IMR-90 (cell line): Measurements from ENCODE around the gene FBXO34. TPM values are rescaled to one million over a fixed set of nuclear protein-coding genes. Genes with fewer than 3 reads are reported as not detected.
A peak's percentile ranks its signal among the peaks of the same experiment; 100 is the strongest.

Source experiments
- ATAC-seq: fragments of 200-7000 bp; cut with Tn5 transposase; 2 replicates; pipeline ENCODE4 v1.9.1; 2020; ENCODE audit warnings: low read depth, mild to moderate bottlenecking, moderate library complexity
- BruUV-seq: library from RNA; stranded (reverse); fragments of 400-500 nt; replicated peaks from 2 replicates; lab custom pipeline; 2021; lab: Mats Ljungman, UMichigan
- CTCF ChIA-PET: fragments of 300-600 bp; formaldehyde crosslinking; extraction: SDS; loops from one replicate; lab custom pipeline; 2021; ENCODE audit warnings: antibody characterized with exemption; lab: Yijun Ruan, JAX
- POLR2A ChIA-PET: fragments of 300-600 bp; sonication (Branson Sonifier 250); formaldehyde crosslinking; loops from one replicate; lab custom pipeline; 2022; ENCODE audit warnings: antibody characterized with exemption; ENCODE audit not compliant: unreplicated experiment; lab: Charles Lee
- DNase-seq: peaks from one replicate; pipeline ENCODE4 v3.0.0; 2013
- H2AFZ ChIP-seq: replicated peaks from 2 replicates; pipeline ENCODE3; 2013; ENCODE audit warnings: low read length, mild to moderate bottlenecking; ENCODE audit not compliant: poor library complexity
- H2AK5ac ChIP-seq: 2 replicates; pipeline ENCODE4 v1.6.1; 2013; ENCODE audit warnings: low read depth, low read length, inconsistent platforms
- H2AK9ac ChIP-seq: replicated peaks from 2 replicates; pipeline ENCODE3; 2013; ENCODE audit warnings: mild to moderate bottlenecking, low read depth, low read length, moderate library complexity; ENCODE audit not compliant: poor library complexity
- H2BK120ac ChIP-seq: 2 replicates; pipeline ENCODE4 v1.6.1; 2013; ENCODE audit warnings: low read depth, low read length, inconsistent platforms
- H2BK15ac ChIP-seq: 3 replicates; pipeline ENCODE4 v1.6.1; 2013; ENCODE audit warnings: low read depth, low read length, inconsistent platforms
- H2BK20ac ChIP-seq: 2 replicates; pipeline ENCODE4 v1.6.1; 2013; ENCODE audit warnings: low read depth, mild to moderate bottlenecking, inconsistent platforms, low read length, moderate library complexity
- H2BK5ac ChIP-seq: 2 replicates; pipeline ENCODE4 v1.6.1; 2013; ENCODE audit warnings: mild to moderate bottlenecking, low read depth, low read length, inconsistent platforms; ENCODE audit not compliant: poor library complexity, severe bottlenecking
- H3K14ac ChIP-seq: replicated peaks from 2 replicates; pipeline ENCODE4 v1.6.1; 2013; ENCODE audit warnings: low read depth, low read length, inconsistent platforms
- H3K18ac ChIP-seq: 2 replicates; pipeline ENCODE4 v1.6.1; 2013; ENCODE audit warnings: low read depth, low read length, control low read depth
- H3K23ac ChIP-seq: 2 replicates; pipeline ENCODE4 v1.6.1; 2013; ENCODE audit warnings: low read depth, low read length, inconsistent platforms
- H3K27ac ChIP-seq: 2 replicates; pipeline ENCODE4 v1.5.1; 2013; ENCODE audit warnings: mild to moderate bottlenecking, control low read depth, low read length; ENCODE audit not compliant: insufficient read depth
- H3K27me3 ChIP-seq: 2 replicates; pipeline ENCODE4 v1.6.1; 2013; ENCODE audit warnings: low read length; ENCODE audit not compliant: control insufficient read depth, insufficient read depth
- H3K36me3 ChIP-seq: 2 replicates; pipeline ENCODE4 v1.6.1; 2013; ENCODE audit warnings: low read length, mixed read lengths; ENCODE audit not compliant: control insufficient read depth, insufficient read depth
- H3K4ac ChIP-seq: 2 replicates; pipeline ENCODE4 v1.6.1; 2013; ENCODE audit warnings: low read depth, low read length, inconsistent platforms
- H3K4me1 ChIP-seq: 2 replicates; pipeline ENCODE4 v1.6.1; 2013; ENCODE audit warnings: low read length, mixed read lengths; ENCODE audit not compliant: control insufficient read depth, insufficient read depth
- H3K4me2 ChIP-seq: 2 replicates; pipeline ENCODE4 v1.6.1; 2013; ENCODE audit warnings: low read depth, mild to moderate bottlenecking, control low read depth, low read length, moderate library complexity
- H3K4me3 ChIP-seq: 2 replicates; pipeline ENCODE4 v1.5.1; 2013; ENCODE audit warnings: low read depth, mild to moderate bottlenecking, control low read depth, low read length, moderate library complexity; ENCODE audit not compliant: insufficient read depth
- H3K56ac ChIP-seq: 2 replicates; pipeline ENCODE4 v1.6.1; 2013; ENCODE audit warnings: low read length, inconsistent platforms; ENCODE audit not compliant: insufficient read depth; ENCODE audit errors: extremely low read depth
- H3K79me1 ChIP-seq, 2 experiments: 2 replicates each; pipeline ENCODE4 v1.6.1; 2013; ENCODE audit warnings: low read length in 2 of 2, inconsistent platforms in 1 of 2, low read depth in 1 of 2
- H3K9ac ChIP-seq: 2 replicates; pipeline ENCODE4 v1.6.1; 2013; ENCODE audit warnings: low read depth, low read length, control low read depth
- H3K9me1 ChIP-seq: 2 replicates; pipeline ENCODE4 v1.6.1; 2013; ENCODE audit warnings: low read length, inconsistent platforms; ENCODE audit not compliant: insufficient read depth
- H3K9me3 ChIP-seq: 2 replicates; pipeline ENCODE4 v1.6.1; 2013; ENCODE audit warnings: low read length; ENCODE audit not compliant: control insufficient read depth, insufficient read depth
- H4K20me1 ChIP-seq: 2 replicates; pipeline ENCODE4 v1.6.1; 2013; ENCODE audit warnings: low read length, inconsistent platforms; ENCODE audit not compliant: insufficient read depth
- H4K5ac ChIP-seq: 2 replicates; pipeline ENCODE4 v1.6.1; 2013; ENCODE audit warnings: mild to moderate bottlenecking, low read depth, low read length, control low read depth
- H4K8ac ChIP-seq, 2 experiments: 2 replicates each; pipeline ENCODE4 v1.6.1; 2013; ENCODE audit warnings: low read depth in 2 of 2, low read length in 2 of 2, control low read depth in 1 of 2, inconsistent platforms in 1 of 2
- H4K91ac ChIP-seq: 2 replicates; pipeline ENCODE4 v1.6.1; 2013; ENCODE audit warnings: low read depth, low read length, inconsistent platforms; ENCODE audit not compliant: insufficient read depth
- BHLHE40 ChIP-seq: fragments of 150-350 bp; IDR thresholded peaks from 2 replicates; pipeline ENCODE4 v1.6.1; 2016; ENCODE audit warnings: mild to moderate bottlenecking, low read depth, low read length
- CEBPB ChIP-seq: IDR thresholded peaks from 2 replicates; pipeline ENCODE4 v1.6.1; 2012; ENCODE audit warnings: low read depth, low read length, improper control_type of control experiment
- CHD1 ChIP-seq: IDR thresholded peaks from 2 replicates; pipeline ENCODE4 v1.6.1; 2012; ENCODE audit warnings: low read depth, low read length, improper control_type of control experiment
- FOS ChIP-seq: fragments of 150-350 bp; IDR thresholded peaks from 2 replicates; pipeline ENCODE4 v1.6.1; 2016; ENCODE audit warnings: low read depth, low read length
- MAFK ChIP-seq: IDR thresholded peaks from 2 replicates; pipeline ENCODE4 v1.6.1; 2012; ENCODE audit warnings: low read depth, low read length, improper control_type of control experiment
- MAZ ChIP-seq: IDR thresholded peaks from 2 replicates; pipeline ENCODE4 v1.6.1; 2012; ENCODE audit warnings: low read depth, mild to moderate bottlenecking, low read length, improper control_type of control experiment, moderate library complexity, borderline replicate concordance
- MXI1 ChIP-seq: IDR thresholded peaks from 2 replicates; pipeline ENCODE4 v1.6.1; 2012; ENCODE audit warnings: low read depth, mild to moderate bottlenecking, low read length, moderate library complexity, borderline replicate concordance
- NFE2L2 ChIP-seq: fragments of 150-350 bp; IDR thresholded peaks from 2 replicates; pipeline ENCODE4 v1.6.1; 2016; ENCODE audit warnings: low read depth, mild to moderate bottlenecking, low read length
- POLR2A ChIP-seq: IDR thresholded peaks from 2 replicates; pipeline ENCODE4 v1.6.1; 2012; ENCODE audit warnings: mild to moderate bottlenecking, low read depth, low read length
- RAD21 ChIP-seq: IDR thresholded peaks from 2 replicates; pipeline ENCODE4 v1.6.1; 2012; ENCODE audit warnings: low read length, improper control_type of control experiment
- RCOR1 ChIP-seq: IDR thresholded peaks from 2 replicates; pipeline ENCODE4 v1.6.1; 2012; ENCODE audit warnings: mild to moderate bottlenecking, low read length, improper control_type of control experiment; ENCODE audit not compliant: insufficient replicate concordance
- RFX5 ChIP-seq: IDR thresholded peaks from 2 replicates; pipeline ENCODE4 v1.8.0; 2012; ENCODE audit warnings: low read depth, mild to moderate bottlenecking, low read length, moderate library complexity
- SMC3 ChIP-seq: fragments of 150-350 bp; IDR thresholded peaks from 2 replicates; pipeline ENCODE4 v1.6.1; 2016; ENCODE audit warnings: low read depth, mild to moderate bottlenecking, antibody characterized with exemption, low read length, moderate library complexity
- WGBS, 2 experiments: methylation state at CpG; one replicate each; pipeline versions ENCODE4 v1.1.5 to v1.1.7; 2013; ENCODE audit warnings: missing lambda C conversion rate in 2 of 2; ENCODE audit not compliant: insufficient read length in 1 of 2; ENCODE audit errors: extremely low coverage in 2 of 2; 5-methylcytosine and 5-hydroxymethylcytosine counted together
- dilution Hi-C: fragments of 300-500 bp; cut with HindIII; formaldehyde crosslinking; loops from one replicate; pipeline ENCODE4 v1.14.3; 2018; ENCODE audit warnings: low sequenced_read_pairs; ENCODE audit not compliant: unreplicated experiment
- in situ Hi-C: fragments of 300-500 bp; cut with MboI; formaldehyde crosslinking; loops from 3 replicates; pipeline ENCODE4 v1.14.3; 2019; ENCODE audit warnings: low sequenced_read_pairs, inconsistent platforms, mixed read lengths
- intact Hi-C: fragments of 100-400 bp; cut with micrococcal nuclease; formaldehyde crosslinking; loops from 2 replicates; pipeline ENCODE4 v1.10.0; 2022
- polyA plus RNA-seq, 3 experiments: library from polyadenylated mRNA; depleted of rRNA; stranded (reverse); fragments of >200 nt; gene quantifications; 2 replicates each; pipeline ENCODE4 v1.2.3, GENCODE V29; 2012; ENCODE audit warnings: low replicate concordance in 1 of 3
- total RNA-seq: library from RNA; depleted of rRNA; stranded (reverse); fragments of >200 nt; gene quantifications from 2 replicates; pipeline ENCODE4 v1.2.3, GENCODE V29; 2012
- TF ChIP-seq, protein P1 (sequence below): conservative IDR thresholded peaks from 2 replicates; pipeline ENCODE4 v1.5.1; 2012; ENCODE audit warnings: mild to moderate bottlenecking, low read depth, low read length, improper control_type of control experiment
- TF ChIP-seq, protein P2 (sequence below): fragments of 150-350 bp; IDR thresholded peaks from 2 replicates; pipeline ENCODE4 v1.6.1; 2016; ENCODE audit warnings: low read depth, mild to moderate bottlenecking, low read length, moderate library complexity, borderline replicate concordance
- TF ChIP-seq, protein P3 (sequence below): fragments of 150-350 bp; IDR thresholded peaks from 2 replicates; pipeline ENCODE4 v1.6.1; 2017; ENCODE audit warnings: mild to moderate bottlenecking, antibody characterized with exemption, low read length, low read depth

FBXO34 gene
- total and polyA plus RNA-seq, 2 of the 4 experiments (the other 2 are of a cell fraction), result 15.4 to 35.1 TPM

DNA sequence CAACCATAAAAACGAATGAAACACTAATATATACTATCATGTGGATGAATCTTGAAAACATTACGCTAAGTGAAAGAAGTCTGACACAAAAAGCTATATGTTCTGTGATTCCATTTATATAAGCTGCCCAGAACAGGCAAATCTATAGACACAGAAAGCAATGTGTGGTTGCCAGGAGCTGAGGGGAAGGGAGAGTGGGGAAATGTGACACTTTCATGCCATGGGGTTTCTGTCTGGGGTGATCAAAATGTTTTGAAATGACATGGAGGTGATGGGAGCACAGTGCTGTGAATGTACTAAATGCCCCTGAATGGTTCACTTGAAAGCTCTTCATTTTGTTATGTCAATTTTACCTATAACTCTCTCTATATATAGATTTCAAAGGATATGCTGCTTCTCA is 110.3 kb downstream of the FBXO34 start:
- Histone ChIP-seq H4K20me1 (no peaks in the 10 kb centered on the region), H4K91ac (no peak overlapping the region), H3K27ac (no peak overlapping the region), H3K14ac (0 out of 2 replicates have a peak overlapping the region, but pooled peaks have one; percentile 72), H4K8ac (peak overlapping the region in 1 of 2 experiments; percentile 60; a peak in 2 of 4 replicates), H3K4me2 (no peak overlapping the region), H3K9me3 (no peaks in the 10 kb centered on the region), H3K4ac (no peak overlapping the region), H2BK120ac (peak overlapping the region; percentile 12; the same call in 1 of the 2 replicates), H2AFZ (no peak overlapping the region), H2AK9ac (no peak overlapping the region), H2AK5ac (peak overlapping the region; percentile 95), H3K4me3 (no peak overlapping the region), H3K56ac (no peak overlapping the region), H3K9me1 (peaks cover 13% of the 10 kb centered on the region), H3K9ac (no peak overlapping the region), H3K36me3 (peaks cover 35% of the 10 kb centered on the region), H3K27me3 (no peaks in the 10 kb centered on the region), H3K4me1 (peaks cover 13% of the 10 kb centered on the region), H2BK5ac (peak overlapping the region; percentile 53), H3K79me1 (peaks cover 3 to 19% of the 10 kb centered on the region in 2 experiments; a peak in 2 of 4 replicates), H2BK20ac (0 out of 2 replicates have a peak overlapping the region, but pooled peaks have one; percentile 85), H2BK15ac (peak overlapping the region; percentile 99; the same call in 2 of the 3 replicates), H4K5ac (peak overlapping the region; percentile 15; the same call in 1 of the 2 replicates), H3K18ac (peak overlapping the region; percentile 27; the same call in 1 of the 2 replicates), H3K23ac (0 out of 2 replicates have a peak overlapping the region, but pooled peaks have one; percentile 45)
- dilution Hi-C loops (no loop called here), intact Hi-C loops (no loop called here), in situ Hi-C loops (no loop called here)
- no peak for TF ChIP-seq RCOR1
- TF ChIP-seq RAD21, result no peak
- no peak for TF ChIP-seq CEBPB
- TF ChIP-seq MXI1, result no peak
- TF ChIP-seq, protein P1, sequence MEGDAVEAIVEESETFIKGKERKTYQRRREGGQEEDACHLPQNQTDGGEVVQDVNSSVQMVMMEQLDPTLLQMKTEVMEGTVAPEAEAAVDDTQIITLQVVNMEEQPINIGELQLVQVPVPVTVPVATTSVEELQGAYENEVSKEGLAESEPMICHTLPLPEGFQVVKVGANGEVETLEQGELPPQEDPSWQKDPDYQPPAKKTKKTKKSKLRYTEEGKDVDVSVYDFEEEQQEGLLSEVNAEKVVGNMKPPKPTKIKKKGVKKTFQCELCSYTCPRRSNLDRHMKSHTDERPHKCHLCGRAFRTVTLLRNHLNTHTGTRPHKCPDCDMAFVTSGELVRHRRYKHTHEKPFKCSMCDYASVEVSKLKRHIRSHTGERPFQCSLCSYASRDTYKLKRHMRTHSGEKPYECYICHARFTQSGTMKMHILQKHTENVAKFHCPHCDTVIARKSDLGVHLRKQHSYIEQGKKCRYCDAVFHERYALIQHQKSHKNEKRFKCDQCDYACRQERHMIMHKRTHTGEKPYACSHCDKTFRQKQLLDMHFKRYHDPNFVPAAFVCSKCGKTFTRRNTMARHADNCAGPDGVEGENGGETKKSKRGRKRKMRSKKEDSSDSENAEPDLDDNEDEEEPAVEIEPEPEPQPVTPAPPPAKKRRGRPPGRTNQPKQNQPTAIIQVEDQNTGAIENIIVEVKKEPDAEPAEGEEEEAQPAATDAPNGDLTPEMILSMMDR, result no peak
- TF ChIP-seq NFE2L2, result no peak
- TF ChIP-seq FOS, result no peak
- TF ChIP-seq CHD1, result no peak
- TF ChIP-seq, protein P2, sequence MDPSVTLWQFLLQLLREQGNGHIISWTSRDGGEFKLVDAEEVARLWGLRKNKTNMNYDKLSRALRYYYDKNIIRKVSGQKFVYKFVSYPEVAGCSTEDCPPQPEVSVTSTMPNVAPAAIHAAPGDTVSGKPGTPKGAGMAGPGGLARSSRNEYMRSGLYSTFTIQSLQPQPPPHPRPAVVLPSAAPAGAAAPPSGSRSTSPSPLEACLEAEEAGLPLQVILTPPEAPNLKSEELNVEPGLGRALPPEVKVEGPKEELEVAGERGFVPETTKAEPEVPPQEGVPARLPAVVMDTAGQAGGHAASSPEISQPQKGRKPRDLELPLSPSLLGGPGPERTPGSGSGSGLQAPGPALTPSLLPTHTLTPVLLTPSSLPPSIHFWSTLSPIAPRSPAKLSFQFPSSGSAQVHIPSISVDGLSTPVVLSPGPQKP, result no peak
- TF ChIP-seq MAFK, result no peak
- no peak for TF ChIP-seq SMC3
- no peak for TF ChIP-seq BHLHE40
- no peak for TF ChIP-seq MAZ
- no peak for TF ChIP-seq RFX5
- TF ChIP-seq POLR2A, result no peak
- TF ChIP-seq, protein P3, sequence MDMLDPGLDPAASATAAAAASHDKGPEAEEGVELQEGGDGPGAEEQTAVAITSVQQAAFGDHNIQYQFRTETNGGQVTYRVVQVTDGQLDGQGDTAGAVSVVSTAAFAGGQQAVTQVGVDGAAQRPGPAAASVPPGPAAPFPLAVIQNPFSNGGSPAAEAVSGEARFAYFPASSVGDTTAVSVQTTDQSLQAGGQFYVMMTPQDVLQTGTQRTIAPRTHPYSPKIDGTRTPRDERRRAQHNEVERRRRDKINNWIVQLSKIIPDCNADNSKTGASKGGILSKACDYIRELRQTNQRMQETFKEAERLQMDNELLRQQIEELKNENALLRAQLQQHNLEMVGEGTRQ, result no peak
- DNase-seq (no peak), ATAC-seq (no peak)
- BruUV-seq, result no TSS peak
- ChIA-PET CTCF (interaction anchor here (2.5 kb wide), 1 partner anchor 27 kb away, joined by 6 read pairs; no protein-coding TSS in a partner anchor), POLR2A (no interaction called here)
- no CpG with 5 or more reads among the region's 2 CpGs for WGBS, 2 experiments
